ENCODE measurements around the gene TAF11. TPM values are rescaled to one million over a fixed set of nuclear protein-coding genes. Genes with fewer than 3 reads are reported as not detected.

The TAF11 gene
- total and polyA plus RNA-seq, 2 of the 8 experiments (the other 6 are each of a cell fraction or from before 2014, with no cell fraction given): 38.2 to 48.6 TPM

GRCh38 chr6:34864007-34864406, 23.8 kb downstream of the TAF11 start:
- H3K23me2 ChIP-seq (ENCODE audit: low read depth, low read length): no peaks in the 10 kb centered on the region
- no peak overlapping the region for H2BK20ac ChIP-seq (ENCODE audit: low read length)
- peaks cover 0 to 2% of the 10 kb centered on the region in 2 experiments for H4K20me1 ChIP-seq (replicated peaks in 1 of 2; ENCODE audit: control insufficient read depth in 1 of 2, insufficient read depth in 2 of 2, low read length in 2 of 2)
- DNase-seq (ENCODE audit: low read depth in 1 of 2, low spot score in 2 of 2): no peak
- no peak overlapping the region for H3K4me2 ChIP-seq (ENCODE audit: insufficient read depth in 1 of 2, low read depth in 2 of 2, low read length in 2 of 2)
- H2BK120ac ChIP-seq (replicated peaks; ENCODE audit: low read depth, low read length): no peak overlapping the region
- H3K27ac ChIP-seq (ENCODE audit: low read depth, low read length): no peak overlapping the region
- H3K18ac ChIP-seq (ENCODE audit: extremely low read depth, low read length): no peak overlapping the region
- no peaks in the 10 kb centered on the region for H3K4me1 ChIP-seq (replicated peaks in 1 of 4; ENCODE audit: control insufficient read depth in 3 of 4, insufficient read depth in 4 of 4, low read length in 3 of 4)
- H3K36me3 ChIP-seq (ENCODE audit: control insufficient read depth in 2 of 4, insufficient read depth in 4 of 4, low read length in 3 of 4): peaks cover 3 to 48% (median 23%) of the 10 kb centered on the region in 4 experiments; a peak in 5 of 8 replicates
- ChIA-PET POLR2A (ENCODE audit: partially characterized antibody) (interaction anchor here (1.5 kb wide), 1 partner anchor 9 kb away, joined by 5 read pairs; no protein-coding TSS in a partner anchor), CTCF (ENCODE audit: partially characterized antibody) (interaction anchor here (0.8 to 1.4 kb wide), 2 partner anchors 9 to 109 kb away, joined by 3 to 4 read pairs; no protein-coding TSS in a partner anchor)
- no peak overlapping the region for H3K23ac ChIP-seq (ENCODE audit: insufficient read length)
- no peak overlapping the region for H2BK12ac ChIP-seq (ENCODE audit: low read depth, low read length)
- H3K4ac ChIP-seq (replicated peaks; ENCODE audit: insufficient read length, low read depth, low read length): no peak overlapping the region
- no peak overlapping the region for H3K56ac ChIP-seq (replicated peaks; ENCODE audit: insufficient read length, low read depth, low read length)
- H3K79me2 ChIP-seq (ENCODE audit: control insufficient read depth in 1 of 2, insufficient read depth in 2 of 2, low read length in 2 of 2): 0 out of 4 replicates have a peak, but pooled peaks cover 0 to 1% of the 10 kb centered on the region in 2 experiments
- H2BK5ac ChIP-seq (ENCODE audit: low read depth, low read length): no peak overlapping the region
- H4K91ac ChIP-seq (replicated peaks; ENCODE audit: insufficient read length, low read length): no peak overlapping the region
- H3K79me1 ChIP-seq (ENCODE audit: low read depth, low read length): no peaks in the 10 kb centered on the region
- H4K5ac ChIP-seq (ENCODE audit: insufficient read length, low read depth, low read length): no peak overlapping the region
- H2AFZ ChIP-seq (ENCODE audit: low read length): no peak overlapping the region
- H3K14ac ChIP-seq (ENCODE audit: insufficient read length): no peak overlapping the region
- H3K4me3 ChIP-seq (ENCODE audit: extremely low read depth in 1 of 4, insufficient read depth in 2 of 4, low read depth in 3 of 4, low read length in 4 of 4): no peak overlapping the region
- H4K8ac ChIP-seq (ENCODE audit: extremely low read depth, insufficient read depth, low read length): no peak overlapping the region
- FAIRE-seq: no peak
- no peaks in the 10 kb centered on the region for H3K27me3 ChIP-seq (replicated peaks in 1 of 4; ENCODE audit: control insufficient read depth in 3 of 4, extremely low read depth in 1 of 4, insufficient read depth in 3 of 4, low read length in 3 of 4)
- H2BK15ac ChIP-seq (ENCODE audit: low read length): no peak overlapping the region
- H3K9me3 ChIP-seq (ENCODE audit: insufficient read depth in 2 of 2, low read depth in 1 of 2, low read length in 1 of 2): no peaks in the 10 kb centered on the region
- H2AK5ac ChIP-seq (ENCODE audit: low read depth, low read length): no peak overlapping the region
- no peak for TF ChIP-seq PHF8 (conservative IDR thresholded peaks at IDR 0.05; ENCODE audit: low read depth, low read length)
- TF ChIP-seq RNF2 (IDR thresholded peaks at IDR 0.05; ENCODE audit: borderline replicate concordance, low read depth, low read length, missing control alignments, poor library complexity, severe bottlenecking): no peak
- TF ChIP-seq HDAC2 (IDR thresholded peaks at IDR 0.05; ENCODE audit: borderline replicate concordance in 1 of 2, low read depth in 2 of 2, low read length in 2 of 2): no peak
- no peak for TF ChIP-seq POLR2A (IDR thresholded peaks at IDR 0.05; ENCODE audit: control extremely low read depth in 1 of 2, low read depth in 2 of 2, low read length in 2 of 2)
- TF ChIP-seq TBP (IDR thresholded peaks at IDR 0.05; ENCODE audit: low read depth, low read length): no peak
- TF ChIP-seq JUND (IDR thresholded peaks at IDR 0.05; ENCODE audit: low read length): no peak
- TF ChIP-seq CBX8 (IDR thresholded peaks at IDR 0.05; ENCODE audit: borderline replicate concordance, low read depth, low read length): no peak
- no peak for TF ChIP-seq ATF2 (IDR thresholded peaks at IDR 0.05; ENCODE audit: low read length)
- 87% methylated on average over 4 of the region's 4 CpGs; no CpG with 5 or more reads in 1 of the 2 experiments for WGBS, 2 experiments (ENCODE audit: extremely low coverage in 1 of 2, insufficient coverage in 1 of 2, insufficient read length in 1 of 2, insufficient replicate concordance in 2 of 2, low coverage in 1 of 2, low lambda C conversion rate in 2 of 2, missing lambda C conversion rate in 1 of 2)
- H3K9ac ChIP-seq (replicated peaks in 1 of 4; ENCODE audit: extremely low read depth in 1 of 4, low read depth in 3 of 4, low read length in 3 of 4): no peak overlapping the region
